ENCODE measurements around the gene SSTR3. TPM values are rescaled to one million over a fixed set of nuclear protein-coding genes. Genes with fewer than 3 reads are reported as not detected.

Gene SSTR3
- total RNA-seq, 1 donor from 2014 or later: not detected

DNA sequence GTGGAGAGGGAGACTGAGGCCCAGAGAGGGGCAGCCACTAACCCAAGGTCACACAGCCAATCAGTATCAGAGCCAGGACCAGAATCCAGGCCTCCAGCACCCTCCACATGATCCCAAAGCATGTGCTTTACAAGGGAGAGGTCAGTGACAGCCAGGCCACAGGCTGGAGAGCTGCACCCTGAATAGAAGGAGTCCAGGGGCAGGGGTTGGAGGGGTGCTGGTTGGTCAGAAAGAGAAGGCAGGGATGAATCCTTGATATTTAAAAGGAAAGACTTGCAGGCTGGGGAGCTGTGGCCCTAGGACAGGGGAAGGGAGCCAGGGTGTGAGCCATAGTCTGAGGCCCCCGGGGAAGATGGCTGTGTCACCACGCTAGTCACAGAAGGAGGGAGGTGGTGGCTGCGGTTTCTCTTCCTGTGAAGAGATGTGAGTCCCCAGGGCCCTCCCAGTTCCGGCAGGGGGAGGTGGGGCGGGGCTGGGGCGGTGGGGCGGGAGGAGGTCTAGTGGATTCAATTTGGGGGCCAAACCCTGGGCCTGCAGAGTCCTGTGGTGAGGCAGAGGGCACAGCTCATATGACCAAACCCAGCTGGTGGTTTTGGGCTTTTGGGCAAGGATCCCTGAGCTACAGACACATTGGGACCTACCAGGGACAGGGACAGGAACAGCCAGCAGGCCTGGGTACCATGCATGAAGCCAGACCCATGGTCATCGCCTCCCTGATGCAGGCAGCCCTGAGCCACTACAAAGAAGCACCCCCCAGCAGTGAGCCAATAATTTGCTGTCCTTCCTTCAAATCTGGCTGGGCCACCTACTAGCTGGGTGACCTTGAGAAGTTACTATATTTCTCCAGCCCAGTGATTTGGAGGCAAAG, 17.8 kb upstream of the SSTR3 start:
- DNase-seq (ENCODE audit: extremely low spot score in 2 of 2): no peak
- Histone ChIP-seq H3K27me3 (no peaks in the 10 kb centered on the region), H3K27ac (no peak overlapping the region), H3K36me3 (no peaks in the 10 kb centered on the region), H3K4me1 (peaks cover 21% of the 10 kb centered on the region), H3K9me3 (no peaks in the 10 kb centered on the region), H3K4me3 (no peak overlapping the region)
- TF ChIP-seq POLR2AphosphoS5 (IDR thresholded peaks at IDR 0.05; ENCODE audit: insufficient read depth in 1 of 2, low read depth in 1 of 2) (no peak), POLR2A (IDR thresholded peaks at IDR 0.05) (no peak)
- TF ChIP-seq, protein P1, sequence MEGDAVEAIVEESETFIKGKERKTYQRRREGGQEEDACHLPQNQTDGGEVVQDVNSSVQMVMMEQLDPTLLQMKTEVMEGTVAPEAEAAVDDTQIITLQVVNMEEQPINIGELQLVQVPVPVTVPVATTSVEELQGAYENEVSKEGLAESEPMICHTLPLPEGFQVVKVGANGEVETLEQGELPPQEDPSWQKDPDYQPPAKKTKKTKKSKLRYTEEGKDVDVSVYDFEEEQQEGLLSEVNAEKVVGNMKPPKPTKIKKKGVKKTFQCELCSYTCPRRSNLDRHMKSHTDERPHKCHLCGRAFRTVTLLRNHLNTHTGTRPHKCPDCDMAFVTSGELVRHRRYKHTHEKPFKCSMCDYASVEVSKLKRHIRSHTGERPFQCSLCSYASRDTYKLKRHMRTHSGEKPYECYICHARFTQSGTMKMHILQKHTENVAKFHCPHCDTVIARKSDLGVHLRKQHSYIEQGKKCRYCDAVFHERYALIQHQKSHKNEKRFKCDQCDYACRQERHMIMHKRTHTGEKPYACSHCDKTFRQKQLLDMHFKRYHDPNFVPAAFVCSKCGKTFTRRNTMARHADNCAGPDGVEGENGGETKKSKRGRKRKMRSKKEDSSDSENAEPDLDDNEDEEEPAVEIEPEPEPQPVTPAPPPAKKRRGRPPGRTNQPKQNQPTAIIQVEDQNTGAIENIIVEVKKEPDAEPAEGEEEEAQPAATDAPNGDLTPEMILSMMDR (IDR thresholded peaks at IDR 0.05): no peak
- intact Hi-C loops (cut with DNase I): no loop called here

DNA sequence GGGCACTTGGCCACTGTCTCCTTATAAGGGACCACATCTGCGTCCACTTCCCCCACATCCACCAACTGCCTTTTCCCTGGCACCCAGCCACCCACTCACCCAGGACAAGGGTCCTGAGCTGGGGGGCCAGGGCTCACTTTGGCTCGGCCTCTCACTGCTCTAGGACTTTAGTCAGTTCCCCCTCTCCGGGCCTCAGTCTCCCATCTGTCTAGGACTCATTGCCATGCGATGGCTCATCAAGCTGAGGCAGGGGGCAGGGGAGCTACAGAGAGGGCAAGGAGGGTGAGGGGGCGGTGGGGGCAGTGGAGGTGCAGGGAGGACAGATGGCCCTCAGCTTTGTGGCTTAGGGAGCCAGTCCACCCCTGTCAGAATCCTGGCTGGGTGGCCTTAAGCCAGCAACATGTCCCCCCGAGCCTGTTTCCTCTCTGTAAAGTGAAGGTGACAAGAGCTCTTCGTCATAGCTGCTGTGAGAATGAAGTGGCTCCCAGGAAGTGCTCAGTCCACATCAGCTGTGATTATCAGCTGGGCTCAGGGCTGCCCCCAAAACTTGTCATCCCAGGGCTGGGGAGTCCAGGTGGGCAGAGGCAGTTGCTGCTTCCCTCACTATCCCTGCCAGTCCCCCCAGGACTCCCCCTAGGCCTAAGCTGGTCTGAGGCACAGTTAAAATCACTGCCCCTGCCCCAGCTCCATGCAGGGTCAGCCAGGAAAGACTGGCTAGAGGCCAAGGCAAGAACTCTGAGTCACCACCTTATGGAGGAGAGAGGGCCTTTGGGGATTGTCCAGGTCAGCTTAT, 16.9 kb upstream of the SSTR3 start:
- DNase-seq (ENCODE audit: extremely low spot score in 2 of 2): no peak
- TF ChIP-seq POLR2AphosphoS5 (IDR thresholded peaks at IDR 0.05; ENCODE audit: insufficient read depth in 1 of 2, low read depth in 1 of 2): no peak
- no peak for TF ChIP-seq POLR2A (IDR thresholded peaks at IDR 0.05)
- TF ChIP-seq, protein P1 (IDR thresholded peaks at IDR 0.05): no peak
- Histone ChIP-seq H3K4me1 (peaks cover 21% of the 10 kb centered on the region), H3K27me3 (no peaks in the 10 kb centered on the region), H3K4me3 (no peak overlapping the region), H3K36me3 (no peaks in the 10 kb centered on the region), H3K9me3 (no peaks in the 10 kb centered on the region), H3K27ac (no peak overlapping the region)
- intact Hi-C loops (cut with DNase I): no loop called here

DNA sequence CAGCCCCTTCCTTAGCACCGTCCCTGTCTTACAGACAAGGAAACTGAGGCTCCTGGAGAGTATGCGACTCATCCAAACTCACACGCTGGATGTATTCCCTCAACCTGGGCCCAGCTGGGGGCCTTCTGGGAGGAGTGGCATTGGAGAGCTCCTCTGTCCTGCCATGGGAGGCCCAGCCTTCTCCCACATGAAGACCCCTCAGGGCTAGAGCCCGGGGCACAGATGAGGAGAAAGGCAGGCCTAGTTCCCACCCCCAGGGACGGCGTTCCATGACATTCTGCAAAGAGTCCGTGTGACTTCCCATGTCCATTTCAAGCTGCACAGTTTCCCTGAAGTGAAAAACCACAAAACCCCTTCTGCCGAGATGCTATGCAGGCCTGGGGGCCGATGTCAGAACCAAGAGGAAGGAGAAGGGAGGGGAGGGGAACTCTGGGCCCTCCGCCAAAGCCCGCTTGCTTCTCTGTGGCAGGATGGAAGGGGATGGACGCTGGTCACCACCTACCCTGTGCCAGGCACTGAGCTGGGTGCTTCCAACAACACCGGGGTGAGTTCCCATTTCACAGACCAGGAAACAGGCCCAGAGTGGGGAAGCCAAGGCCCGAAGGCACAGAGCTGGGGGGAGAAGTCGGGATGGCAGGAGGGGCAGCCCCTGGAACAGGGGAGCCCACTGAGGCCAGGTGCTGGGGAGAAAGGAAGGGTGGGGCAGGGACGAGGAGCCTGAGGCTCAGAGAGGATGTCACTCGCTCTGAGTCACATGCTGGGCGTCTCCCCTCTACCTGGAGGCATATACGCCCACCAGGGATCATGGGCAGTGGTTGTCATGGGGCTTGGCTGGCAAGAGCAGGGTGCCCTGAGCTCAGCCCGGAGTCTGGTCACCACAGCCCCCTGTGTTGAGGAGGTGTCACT, 16.1 kb upstream of the SSTR3 start:
- no peaks in the 10 kb centered on the region for H3K27me3 ChIP-seq
- H3K27ac ChIP-seq: no peak overlapping the region
- intact Hi-C loops (cut with DNase I): no loop called here

DNA sequence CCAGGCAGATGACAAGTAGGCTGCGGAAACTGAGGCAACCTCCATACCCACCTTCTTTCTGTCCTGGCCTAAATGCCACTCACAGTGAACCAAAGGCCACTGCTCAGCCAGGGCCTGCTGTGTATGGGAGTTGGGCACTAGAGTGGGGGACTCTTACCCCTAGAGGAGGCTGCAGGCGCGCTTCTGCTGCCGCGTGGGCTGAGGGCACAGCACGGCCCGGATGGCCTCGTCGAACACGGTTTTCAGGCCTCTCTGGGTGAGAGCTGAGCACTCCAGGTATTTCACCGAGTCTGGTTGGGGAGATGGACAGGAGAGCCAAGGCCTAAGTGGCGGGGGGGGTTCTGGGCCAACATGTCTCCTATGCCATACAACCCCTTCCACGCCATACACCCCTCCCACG, 14.2 kb upstream of the SSTR3 start:
- no peak for DNase-seq (ENCODE audit: extremely low spot score in 2 of 2)
- TF ChIP-seq POLR2A (IDR thresholded peaks at IDR 0.05): no peak
- TF ChIP-seq, protein P1 (IDR thresholded peaks at IDR 0.05): no peak
- no peak for TF ChIP-seq POLR2AphosphoS5 (IDR thresholded peaks at IDR 0.05; ENCODE audit: insufficient read depth in 1 of 2, low read depth in 1 of 2)
- Histone ChIP-seq H3K4me3 (no peak overlapping the region), H3K4me1 (peaks cover 21% of the 10 kb centered on the region), H3K27ac (no peak overlapping the region), H3K36me3 (no peaks in the 10 kb centered on the region), H3K9me3 (no peaks in the 10 kb centered on the region), H3K27me3 (no peaks in the 10 kb centered on the region)
- intact Hi-C loops (cut with DNase I): no loop called here

More for the DNA sequence above, 16.1 kb upstream of the SSTR3 start:
- no peak for TF ChIP-seq POLR2A (IDR thresholded peaks at IDR 0.05)
- no peak for TF ChIP-seq POLR2AphosphoS5 (IDR thresholded peaks at IDR 0.05; ENCODE audit: insufficient read depth in 1 of 2, low read depth in 1 of 2)
- TF ChIP-seq, protein P1 (IDR thresholded peaks at IDR 0.05): no peak
- H3K4me1 ChIP-seq: peaks cover 21% of the 10 kb centered on the region
- H3K9me3 ChIP-seq: no peaks in the 10 kb centered on the region
- DNase-seq (ENCODE audit: extremely low spot score in 2 of 2): no peak
- no peaks in the 10 kb centered on the region for H3K36me3 ChIP-seq
- no peak overlapping the region for H3K4me3 ChIP-seq
